Measurements from ENCODE around the gene NDUFS4. TPM values are rescaled to one million over a fixed set of nuclear protein-coding genes. Genes with fewer than 3 reads are reported as not detected.
"Not testable (repeated sequence)": the region's sequence is repeated elsewhere in the genome, so short reads cannot be mapped to it uniquely, and the experiment has no call there.

The NDUFS4 gene
- total and polyA plus RNA-seq, 2 of the 4 experiments (the other 2 are of a cell fraction): 34.2 to 70.1 TPM

DNA sequence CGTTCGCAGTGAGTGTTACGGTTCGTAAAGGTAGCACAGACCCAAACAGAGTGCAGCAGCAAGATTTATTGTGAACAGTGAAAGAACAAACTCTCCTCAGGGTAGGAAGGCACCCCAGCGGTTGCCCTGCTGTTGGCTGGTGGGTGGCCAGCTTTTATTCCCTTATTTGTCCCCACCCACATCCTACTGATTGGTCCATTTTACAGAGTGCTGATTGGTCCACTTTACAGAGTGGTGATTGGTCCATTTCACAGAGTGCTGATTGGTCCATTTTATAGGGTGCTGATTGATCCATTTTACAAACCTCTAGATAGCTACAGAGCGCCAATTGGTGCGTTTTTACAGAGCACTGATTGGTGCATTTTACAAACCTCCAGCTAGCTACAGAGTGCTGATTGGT lies 19.7 kb upstream of the NDUFS4 start:
- H3K56ac ChIP-seq (ENCODE audit: extremely low read depth, insufficient read depth, low read length); H3K23ac ChIP-seq (ENCODE audit: low read depth, low read length); H3K9ac ChIP-seq (ENCODE audit: low read depth, low read length); H3K27ac ChIP-seq (ENCODE audit: insufficient read depth, low read length); H2BK15ac ChIP-seq (ENCODE audit: low read depth, low read length); H4K91ac ChIP-seq (ENCODE audit: insufficient read depth, low read depth, low read length); POLR2A ChIA-PET (ENCODE audit: unreplicated experiment); H3K79me1 ChIP-seq (ENCODE audit: low read depth in 1 of 2, low read length in 2 of 2); H3K14ac ChIP-seq (replicated peaks; ENCODE audit: low read depth, low read length); H4K5ac ChIP-seq (ENCODE audit: low read depth, low read length); H2AFZ ChIP-seq (replicated peaks; ENCODE audit: low read length, poor library complexity); intact Hi-C loops (cut with micrococcal nuclease); H2AK5ac ChIP-seq (ENCODE audit: low read depth, low read length); dilution Hi-C loops (cut with HindIII; ENCODE audit: low sequenced_read_pairs, unreplicated experiment); ATAC-seq (ENCODE audit: low read depth); CTCF ChIA-PET; BruUV-seq (replicated peaks); H3K9me1 ChIP-seq (ENCODE audit: insufficient read depth, low read length); in situ Hi-C loops (cut with MboI; ENCODE audit: low sequenced_read_pairs); H2BK120ac ChIP-seq (ENCODE audit: low read depth, low read length); H4K8ac ChIP-seq (ENCODE audit: low read depth in 2 of 2, low read length in 2 of 2); H2AK9ac ChIP-seq (replicated peaks; ENCODE audit: low read depth, low read length, poor library complexity); H3K27me3 ChIP-seq (ENCODE audit: control insufficient read depth, insufficient read depth, low read length); H3K4me1 ChIP-seq (ENCODE audit: control insufficient read depth, insufficient read depth, low read length); H2BK20ac ChIP-seq (ENCODE audit: low read depth, low read length); H3K4me3 ChIP-seq (ENCODE audit: insufficient read depth, low read depth, low read length); H3K36me3 ChIP-seq (ENCODE audit: control insufficient read depth, insufficient read depth, low read length); H2BK5ac ChIP-seq (ENCODE audit: low read depth, low read length, poor library complexity, severe bottlenecking); H3K4me2 ChIP-seq (ENCODE audit: low read depth, low read length); H4K20me1 ChIP-seq (ENCODE audit: insufficient read depth, low read length); H3K4ac ChIP-seq (ENCODE audit: low read depth, low read length); H3K9me3 ChIP-seq (ENCODE audit: control insufficient read depth, insufficient read depth, low read length); H3K18ac ChIP-seq (ENCODE audit: low read depth, low read length); DNase-seq: not testable (repeated sequence)
- no CpG with 5 or more reads among the region's 7 CpGs for WGBS, 2 experiments (ENCODE audit: extremely low coverage in 2 of 2, insufficient read length in 1 of 2)
